Amygdala (tissue), 56 donors: ENCODE results near the gene LRRC56.

Source experiments
- DNase-seq, 56 donors: peaks; one replicate each; lab custom pipeline; 2025; lab: John Stamatoyannopoulos, UW

Gene LRRC56

GRCh38 chr11:555227-555779, 18.0 kb downstream of the LRRC56 start:
- no peak for DNase-seq

- DNase-seq = no peak
These were observed 18.7 kb downstream of the LRRC56 start for GRCh38 chr11:555780-556661.

- DNase-seq = no peak
These were observed 19.4 kb downstream of the LRRC56 start for GRCh38 chr11:556662-557256.

GRCh38 chr11:557328-558132, 20.2 kb downstream of the LRRC56 start:
- DNase-seq = no peak

- no peak for DNase-seq
These were observed 21.2 kb downstream of the LRRC56 start for GRCh38 chr11:558503-558902.

GRCh38 chr11:559020-559620, 21.8 kb downstream of the LRRC56 start:
- DNase-seq = no peak

GRCh38 chr11:559712-560304, 22.5 kb downstream of the LRRC56 start:
- DNase-seq = no peak

- peak in 54 of 56 donors; percentile 30 to 88 (median 74) for DNase-seq
These were observed 23.2 kb downstream of the LRRC56 start, which contains the start of the genes LMNTD2 and RASSF7 for GRCh38 chr11:560305-561147. TSS of gene LMNTD2 (minus strand) at chr11:560738. CDS start at chr11:560716, 22 bp downstream. TSS of gene RASSF7 (plus strand) at chr11:560970. CDS start at chr11:561769, 799 bp downstream.

GRCh38 chr11:561148-562003, 24.0 kb downstream of the LRRC56 start:
- no peak for DNase-seq

- DNase-seq = no peak
These were observed 24.8 kb downstream of the LRRC56 start for GRCh38 chr11:562046-562645.

- DNase-seq = no peak
These were observed 25.9 kb downstream of the LRRC56 start for GRCh38 chr11:563066-563811.

GRCh38 chr11:563812-564578, 26.7 kb downstream of the LRRC56 start:
- DNase-seq = no peak

GRCh38 chr11:565921-566509, 28.7 kb downstream of the LRRC56 start:
- DNase-seq = no peak

GRCh38 chr11:567011-567628, 29.8 kb downstream of the LRRC56 start:
- DNase-seq = no peak

- no peak for DNase-seq
These were observed 30.4 kb downstream of the LRRC56 start for GRCh38 chr11:567629-568292.
